ENCODE data around the gene FUT6.

The FUT6 gene

DNA sequence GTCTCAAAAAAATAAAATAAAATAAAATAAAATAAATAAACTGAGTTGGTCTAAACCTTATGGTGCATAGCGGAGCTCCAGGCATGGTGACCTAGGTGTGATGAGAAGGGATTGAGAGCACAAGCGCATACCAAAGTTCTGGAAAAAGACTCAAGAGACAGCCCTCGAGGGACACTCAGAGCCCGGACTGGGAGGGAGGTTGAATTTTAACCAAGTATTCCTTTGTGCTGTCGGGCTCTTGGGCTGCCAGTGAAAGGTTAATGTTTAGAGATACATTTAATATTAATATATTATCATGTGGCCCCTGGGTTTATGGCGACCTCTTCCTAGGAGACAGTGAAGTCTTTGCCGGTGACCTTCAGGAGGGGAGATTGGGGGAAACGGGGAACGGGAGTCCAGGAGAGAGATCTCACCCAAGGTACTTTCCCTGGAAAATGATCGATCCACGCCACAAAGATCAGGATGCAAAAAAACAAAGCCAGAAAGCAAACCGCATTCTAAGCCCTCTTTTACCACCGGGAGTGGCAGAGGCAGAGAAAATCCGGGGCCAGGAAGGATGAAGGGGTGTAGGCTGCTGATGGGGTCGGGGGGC, 1.6 kb downstream of the FUT6 start:
- TF ChIP-seq, protein P1, sequence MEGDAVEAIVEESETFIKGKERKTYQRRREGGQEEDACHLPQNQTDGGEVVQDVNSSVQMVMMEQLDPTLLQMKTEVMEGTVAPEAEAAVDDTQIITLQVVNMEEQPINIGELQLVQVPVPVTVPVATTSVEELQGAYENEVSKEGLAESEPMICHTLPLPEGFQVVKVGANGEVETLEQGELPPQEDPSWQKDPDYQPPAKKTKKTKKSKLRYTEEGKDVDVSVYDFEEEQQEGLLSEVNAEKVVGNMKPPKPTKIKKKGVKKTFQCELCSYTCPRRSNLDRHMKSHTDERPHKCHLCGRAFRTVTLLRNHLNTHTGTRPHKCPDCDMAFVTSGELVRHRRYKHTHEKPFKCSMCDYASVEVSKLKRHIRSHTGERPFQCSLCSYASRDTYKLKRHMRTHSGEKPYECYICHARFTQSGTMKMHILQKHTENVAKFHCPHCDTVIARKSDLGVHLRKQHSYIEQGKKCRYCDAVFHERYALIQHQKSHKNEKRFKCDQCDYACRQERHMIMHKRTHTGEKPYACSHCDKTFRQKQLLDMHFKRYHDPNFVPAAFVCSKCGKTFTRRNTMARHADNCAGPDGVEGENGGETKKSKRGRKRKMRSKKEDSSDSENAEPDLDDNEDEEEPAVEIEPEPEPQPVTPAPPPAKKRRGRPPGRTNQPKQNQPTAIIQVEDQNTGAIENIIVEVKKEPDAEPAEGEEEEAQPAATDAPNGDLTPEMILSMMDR (conservative IDR thresholded peaks at IDR 0.05; ENCODE audit: low read depth, low read length) = no peak
- no peak overlapping the region for H3K4me3 ChIP-seq (ENCODE audit: low read length)
- DNase-seq (ENCODE audit: low read depth) = no peak

DNA sequence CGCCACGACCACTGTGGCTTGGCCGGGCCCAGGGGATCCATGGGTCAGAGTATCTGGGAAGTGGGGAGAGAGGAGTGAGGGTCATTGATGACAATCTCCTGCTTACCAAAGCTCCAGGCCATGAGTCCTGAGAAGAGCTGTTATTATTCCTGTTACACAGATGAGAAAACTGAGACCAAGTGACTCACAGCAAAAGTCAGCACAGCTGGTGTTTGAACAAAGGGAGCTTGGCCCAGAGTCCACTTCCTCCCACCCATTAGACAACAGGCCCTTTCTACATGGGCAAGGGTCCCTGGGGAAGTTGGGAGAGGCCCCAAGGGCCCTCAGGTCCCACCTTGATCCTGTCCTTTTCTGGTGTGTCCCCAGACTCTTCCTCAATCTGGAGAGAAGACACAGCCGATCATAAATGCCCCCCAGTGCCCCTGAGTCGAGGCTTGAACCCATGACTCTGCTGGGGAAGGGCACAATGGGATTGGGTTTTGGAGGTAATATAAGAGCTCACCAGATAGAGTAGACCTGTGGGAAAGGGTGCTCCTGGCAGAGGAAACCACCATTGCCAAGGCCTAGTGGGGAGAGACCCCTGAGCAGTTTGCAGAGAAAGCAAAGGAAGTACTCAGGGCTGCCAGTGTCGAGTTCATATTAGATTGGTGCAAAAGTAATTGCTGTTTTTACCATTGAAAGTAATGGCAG, 6.8 kb downstream of the FUT6 start:
- TF ChIP-seq, protein P1 (conservative IDR thresholded peaks at IDR 0.05; ENCODE audit: low read depth, low read length) = no peak
- no peak overlapping the region for H3K4me3 ChIP-seq (ENCODE audit: low read length)
- no peak for DNase-seq (ENCODE audit: low read depth)

DNA sequence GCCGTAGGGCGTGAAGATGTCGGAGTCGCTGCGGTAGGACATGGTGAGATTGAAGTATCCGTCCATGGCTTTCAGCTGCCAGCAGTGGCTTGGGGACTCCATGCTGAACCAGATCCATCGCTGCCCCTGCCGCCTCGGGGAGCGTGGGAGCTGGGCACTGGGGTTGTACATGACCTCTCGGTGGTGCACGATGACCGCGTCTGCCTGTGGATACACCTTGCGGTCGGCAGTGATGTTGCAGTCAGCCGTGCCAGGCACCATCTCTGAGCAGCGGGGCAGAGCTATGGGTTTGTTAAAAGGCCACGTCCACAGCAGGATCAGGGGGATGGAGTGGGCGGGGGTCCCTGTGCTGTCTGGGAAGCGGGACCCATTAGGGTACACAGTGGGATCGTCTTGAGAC, 7.4 kb downstream of the FUT6 start:
- no peak overlapping the region for H3K4me3 ChIP-seq (ENCODE audit: low read length)
- no peak for DNase-seq (ENCODE audit: low read depth)
- TF ChIP-seq, protein P1 (conservative IDR thresholded peaks at IDR 0.05; ENCODE audit: low read depth, low read length) = no peak

DNA sequence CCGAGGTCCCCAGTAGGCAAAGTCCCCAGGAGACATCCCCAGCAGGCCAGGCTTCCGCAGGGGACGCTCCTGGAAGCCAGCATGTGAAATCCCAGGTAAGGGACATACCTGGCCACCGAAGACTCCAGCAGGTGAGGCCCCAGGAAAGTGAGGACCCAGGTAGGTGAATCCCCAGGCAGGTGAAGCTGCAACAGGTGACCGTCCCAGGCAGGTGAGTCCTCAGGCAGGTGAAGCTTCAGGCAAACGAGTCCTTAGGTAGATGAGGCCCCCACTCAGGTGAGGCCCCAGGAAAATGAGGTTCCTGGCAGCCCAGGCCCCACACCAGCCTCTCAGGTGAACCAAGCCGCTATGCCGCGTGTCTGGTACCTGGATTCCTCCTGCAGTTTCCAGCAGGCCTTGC, 8.3 kb downstream of the FUT6 start:
- no peak overlapping the region for H3K4me3 ChIP-seq (ENCODE audit: low read length)
- TF ChIP-seq, protein P1 (conservative IDR thresholded peaks at IDR 0.05; ENCODE audit: low read depth, low read length) = no peak
- DNase-seq (ENCODE audit: low read depth) = no peak

DNA sequence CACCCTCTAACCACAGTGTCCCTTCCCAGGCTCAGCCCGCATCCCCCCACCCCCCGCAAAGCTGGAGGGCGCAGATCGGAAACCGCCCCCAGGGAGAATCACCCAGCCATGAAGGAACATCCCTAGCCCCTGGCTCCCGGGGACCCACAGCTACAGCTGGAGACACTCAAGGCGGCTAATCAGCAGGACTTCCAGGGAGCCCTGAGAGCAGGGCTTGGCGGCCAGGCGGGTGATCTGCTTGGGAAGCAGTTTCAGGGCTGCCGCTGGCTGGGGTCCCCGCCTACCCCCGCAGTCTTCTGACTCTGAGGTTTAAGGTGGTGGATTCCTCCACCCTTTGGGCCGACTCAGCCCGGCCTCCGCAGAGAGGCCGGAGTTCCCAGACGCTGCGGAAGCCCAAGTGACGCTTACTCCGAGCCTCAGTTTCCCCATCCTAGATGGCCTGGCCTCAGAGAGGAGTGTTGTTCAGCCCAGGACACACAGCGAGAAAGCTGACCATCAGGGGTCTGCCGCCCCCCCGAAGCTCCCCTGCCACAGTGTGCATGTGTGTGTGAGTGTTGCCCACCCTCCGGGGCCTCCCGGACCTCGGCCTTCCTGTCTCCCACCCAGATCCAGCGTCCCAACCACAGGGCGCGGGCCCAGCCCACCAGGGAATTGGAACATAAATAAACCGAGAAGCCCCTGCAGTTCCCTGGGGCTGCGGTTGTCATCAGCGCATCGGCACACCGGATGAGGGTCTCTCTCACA, 9.8 kb downstream of the FUT6 start:
- DNase-seq (ENCODE audit: low read depth) = no peak
- H3K4me3 ChIP-seq (ENCODE audit: low read length) = no peak overlapping the region
- TF ChIP-seq, protein P1 (conservative IDR thresholded peaks at IDR 0.05; ENCODE audit: low read depth, low read length) = no peak

DNA sequence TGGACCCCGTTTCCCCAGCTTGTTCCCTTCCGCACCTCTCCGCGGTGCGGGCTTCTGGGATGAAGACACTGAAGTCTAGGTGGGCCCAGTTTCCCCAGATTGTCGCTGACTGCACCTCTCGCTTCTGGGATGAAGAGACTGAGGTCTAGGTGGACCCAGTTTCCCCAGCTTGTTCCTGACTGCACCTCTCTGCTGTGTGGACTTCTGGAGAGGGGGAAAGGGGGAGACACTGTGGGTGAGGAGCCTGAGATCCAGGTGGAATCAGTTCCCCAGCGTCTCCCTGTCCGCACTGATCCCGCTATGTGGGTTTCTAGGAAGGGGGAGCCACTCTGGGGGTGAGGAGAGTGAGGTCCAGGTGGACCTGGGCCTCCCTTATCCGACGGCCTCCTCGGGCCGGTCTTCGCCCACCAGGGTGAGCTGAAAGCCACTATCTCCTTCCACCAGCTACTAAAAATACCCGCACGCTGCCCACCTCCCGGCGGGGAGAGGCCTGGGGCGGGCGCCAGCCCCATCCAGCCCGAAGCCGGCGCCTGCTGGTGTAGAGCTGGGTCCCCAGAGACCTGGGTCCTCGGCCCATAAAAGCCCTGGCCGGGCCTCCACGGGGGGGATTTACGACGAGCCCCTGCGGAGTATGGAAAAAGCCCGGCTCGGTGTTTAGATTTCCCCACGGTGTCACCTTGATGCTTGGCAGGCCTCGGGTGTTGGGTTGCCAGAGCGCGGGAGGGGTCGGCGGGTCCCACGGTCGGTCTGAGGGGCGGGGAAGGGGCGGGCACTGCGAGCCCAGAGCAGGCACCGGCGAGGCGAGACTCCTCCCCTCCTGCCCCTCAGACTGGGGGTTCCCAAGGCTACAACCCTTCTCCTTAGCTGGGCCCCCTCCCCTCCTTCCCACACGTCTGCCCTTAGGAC, 10.6 kb downstream of the FUT6 start:
- peak overlapping the region; percentile 69 for H3K4me3 ChIP-seq (ENCODE audit: low read length)
- DNase-seq (ENCODE audit: low read depth) = no peak
- TF ChIP-seq, protein P1 (conservative IDR thresholded peaks at IDR 0.05; ENCODE audit: low read depth, low read length) = no peak
